SK-N-SH (cell line): ENCODE data around the gene TFCP2L1. TPM values are rescaled to one million over a fixed set of nuclear protein-coding genes. Genes with fewer than 3 reads are reported as not detected.

ENCODE experiments used
- CTCF ChIA-PET: fragments of 300-600, 350-600 bp; formaldehyde crosslinking; extraction: SDS; loops from one replicate; lab custom pipeline; 2021; lab: Yijun Ruan, JAX
- POLR2A ChIA-PET: fragments of 350-600 bp; sonication (Branson Sonifier 250); formaldehyde crosslinking; extraction: SDS; loops from one replicate; lab custom pipeline; 2020; ENCODE audit warnings: antibody characterized with exemption, inconsistent platforms; lab: Yijun Ruan, JAX
- DNase-seq: peaks from one replicate; pipeline ENCODE4 v3.0.0; 2012
- H2AFZ ChIP-seq: fragments of 200-600 bp; sonication (generic); 2 replicates; pipeline ENCODE4 v1.8.1; 2016; ENCODE audit warnings: antibody characterized with exemption, mild to moderate bottlenecking, low read depth
- H3F3A ChIP-seq: fragments of 200-600 bp; sonication (generic); replicated peaks from 2 replicates; pipeline ENCODE3; 2016; ENCODE audit warnings: antibody characterized with exemption, mild to moderate bottlenecking; ENCODE audit not compliant: insufficient read depth
- H3K27ac ChIP-seq, 2 experiments: fragments of 200-500 bp in 1 of 2; fragments of 200-600 bp in 1 of 2; sonication (Bioruptor generic) in 1 of 2; sonication (generic), shearing (Covaris generic) in 1 of 2; 2 replicates each; pipeline versions ENCODE4 v1.5.1 to v1.6.1; 2014 to 2016; ENCODE audit warnings: low read depth in 2 of 2, inconsistent platforms in 1 of 2, low read length in 1 of 2, mild to moderate bottlenecking in 1 of 2, mixed read lengths in 1 of 2
- H3K27me3 ChIP-seq: fragments of 200-600 bp; sonication (generic), shearing (Covaris generic); 2 replicates; pipeline ENCODE4 v1.6.1; 2016; ENCODE audit warnings: mixed run types; ENCODE audit not compliant: insufficient read depth
- H3K36me3 ChIP-seq, 2 experiments: fragments of 200-500 bp in 1 of 2; fragments of 200-600 bp in 1 of 2; sonication (Bioruptor generic) in 1 of 2; sonication (generic) in 1 of 2; replicated peaks in 1 of 2; 2 replicates each; pipeline versions ENCODE3 to v1.5.1; 2014 to 2016; ENCODE audit warnings: low read length in 1 of 2, mild to moderate bottlenecking in 1 of 2; ENCODE audit not compliant: insufficient read depth in 2 of 2, control insufficient read depth in 1 of 2
- H3K4me1 ChIP-seq, 2 experiments: fragments of 200-500 bp in 1 of 2; fragments of 200-600 bp in 1 of 2; sonication (Bioruptor generic) in 1 of 2; sonication (generic), shearing (Covaris generic) in 1 of 2; 2 replicates each; pipeline versions ENCODE4 v1.5.1 to v1.6.1; 2014 to 2016; ENCODE audit warnings: low read depth in 1 of 2, low read length in 1 of 2, mixed run types in 1 of 2; ENCODE audit not compliant: insufficient read depth in 2 of 2, control insufficient read depth in 1 of 2
- H3K4me2 ChIP-seq: fragments of 200-600 bp; sonication (generic), shearing (Covaris generic); 2 replicates; pipeline ENCODE4 v1.6.1; 2017; ENCODE audit warnings: mixed run types
- H3K4me3 ChIP-seq, 2 experiments: fragments of 200-500 bp in 1 of 2; fragments of 200-600 bp in 1 of 2; sonication (Bioruptor generic) in 1 of 2; sonication (generic), shearing (Covaris generic) in 1 of 2; 2 replicates each; pipeline versions ENCODE4 v1.5.1 to v1.8.1; 2014 to 2016; ENCODE audit warnings: low read depth in 2 of 2, inconsistent platforms in 1 of 2, low read length in 1 of 2, mild to moderate bottlenecking in 1 of 2, mixed read lengths in 1 of 2, moderate library complexity in 1 of 2
- H3K79me2 ChIP-seq: fragments of 200-600 bp; sonication (generic); 2 replicates; pipeline ENCODE4 v1.8.1; 2017; ENCODE audit warnings: mild to moderate bottlenecking; ENCODE audit not compliant: insufficient read depth
- H3K9ac ChIP-seq: fragments of 200-600 bp; sonication (generic); 2 replicates; pipeline ENCODE4 v1.6.1; 2017; ENCODE audit warnings: mixed run types
- H3K9me2 ChIP-seq: fragments of 200-600 bp; sonication (generic); 2 replicates; pipeline ENCODE4 v1.6.1; 2017; ENCODE audit warnings: mixed run types
- H3K9me3 ChIP-seq: fragments of 200-600 bp; sonication (generic); 2 replicates; pipeline ENCODE4 v1.6.1; 2017; ENCODE audit warnings: mixed run types, mild to moderate bottlenecking, moderate library complexity
- H4K20me1 ChIP-seq: fragments of 200-600 bp; sonication (generic); 2 replicates; pipeline ENCODE4 v1.6.1; 2017; ENCODE audit warnings: mild to moderate bottlenecking, mixed run types; ENCODE audit not compliant: insufficient read depth
- CTCF ChIP-seq: fragments of 200-600 bp; sonication (generic); IDR thresholded peaks from 2 replicates; pipeline ENCODE4 v1.6.1; 2017; ENCODE audit warnings: antibody characterized with exemption, mild to moderate bottlenecking, moderate library complexity
- ELF1 ChIP-seq: IDR thresholded peaks from 2 replicates; pipeline ENCODE4 v1.4.0; 2012
- EP300 ChIP-seq, 2 experiments: IDR thresholded peaks; 2 replicates each; pipeline versions ENCODE4 v1.4.0 to v1.6.1; 2012; ENCODE audit warnings: borderline replicate concordance in 1 of 2, low read depth in 1 of 2, low read length in 1 of 2
- EZH2phosphoT487 ChIP-seq: fragments of 200-600 bp; sonication (generic); IDR thresholded peaks from 2 replicates; pipeline ENCODE4 v1.6.1; 2017; ENCODE audit warnings: low read depth, mixed run types, mild to moderate bottlenecking, antibody characterized with exemption, moderate library complexity, borderline replicate concordance
- FOSL2 ChIP-seq: IDR thresholded peaks from 2 replicates; pipeline ENCODE4 v1.4.0; 2012; ENCODE audit warnings: low read depth, mild to moderate bottlenecking, moderate library complexity, borderline replicate concordance
- GABPA ChIP-seq: IDR thresholded peaks from 2 replicates; pipeline ENCODE4 v1.4.0; 2012; ENCODE audit warnings: low read depth, mild to moderate bottlenecking
- MXI1 ChIP-seq: IDR thresholded peaks from 2 replicates; pipeline ENCODE4 v1.6.1; 2012; ENCODE audit warnings: mild to moderate bottlenecking, low read depth, low read length, improper control_type of control experiment
- NRF1 ChIP-seq: IDR thresholded peaks from 2 replicates; pipeline ENCODE4 v1.6.1; 2012; ENCODE audit warnings: low read depth, mild to moderate bottlenecking, low read length
- POLR2AphosphoS5 ChIP-seq: IDR thresholded peaks from 2 replicates; pipeline ENCODE4 v1.6.1; 2012; ENCODE audit warnings: low read depth, low read length
- RCOR1 ChIP-seq: fragments of 150-350 bp; IDR thresholded peaks from 2 replicates; pipeline ENCODE4 v1.6.1; 2017; ENCODE audit warnings: antibody characterized with exemption, low read length
- REST ChIP-seq: IDR thresholded peaks from 2 replicates; pipeline ENCODE4 v1.6.1; 2012; ENCODE audit warnings: mild to moderate bottlenecking, low read depth, low read length, moderate library complexity
- RFX5 ChIP-seq: IDR thresholded peaks from 2 replicates; pipeline ENCODE4 v1.6.1; 2012; ENCODE audit warnings: mild to moderate bottlenecking, improper control_type of control experiment, low read length
- RXRA ChIP-seq: IDR thresholded peaks from 2 replicates; pipeline ENCODE4 v1.4.0; 2012; ENCODE audit warnings: low read depth, mild to moderate bottlenecking, borderline replicate concordance
- SIN3A ChIP-seq: IDR thresholded peaks from 2 replicates; pipeline ENCODE4 v1.6.1; 2012; ENCODE audit warnings: low read depth, mild to moderate bottlenecking, low read length, moderate library complexity, borderline replicate concordance
- SMC3 ChIP-seq: IDR thresholded peaks from 2 replicates; pipeline ENCODE4 v1.6.1; 2012; ENCODE audit warnings: low read depth, low read length, improper control_type of control experiment
- TEAD4 ChIP-seq: IDR thresholded peaks from 2 replicates; pipeline ENCODE4 v1.4.0; 2012; ENCODE audit warnings: mild to moderate bottlenecking, borderline replicate concordance; ENCODE audit not compliant: insufficient read depth
- USF1 ChIP-seq: IDR thresholded peaks from 2 replicates; pipeline ENCODE4 v1.4.0; 2012; ENCODE audit warnings: low read depth, borderline replicate concordance
- WGBS: methylation state at CpG from one replicate; pipeline ENCODE4 v1.1.6; 2017; ENCODE audit warnings: low lambda C conversion rate; 5-methylcytosine and 5-hydroxymethylcytosine counted together
- polyA plus RNA-seq, 3 experiments: library from polyadenylated mRNA; depleted of rRNA; stranded (reverse); fragments of >200 nt; gene quantifications; 2 replicates each; pipeline ENCODE4 v1.2.3, GENCODE V29; 2012

Gene TFCP2L1
- polyA plus RNA-seq, 1 of the 3 experiments (the other 2 are of a cell fraction), result not detected

- Histone ChIP-seq H3K79me2 (no peaks in the 10 kb centered on the region), H3K9me2 (no peaks in the 10 kb centered on the region), H3F3A (no peaks in the 10 kb centered on the region), H3K27me3 (peaks cover 14% of the 10 kb centered on the region; the same call in 1 of the 2 replicates), H3K9me3 (no peaks in the 10 kb centered on the region), H2AFZ (no peak overlapping the region), H3K9ac (no peak overlapping the region), H3K4me1 (peaks cover 0 to 10% of the 10 kb centered on the region in 2 experiments; a peak in 1 of 4 replicates), H3K4me3 (no peak overlapping the region), H3K27ac (no peak overlapping the region), H3K4me2 (no peak overlapping the region), H3K36me3 (no peaks in the 10 kb centered on the region), H4K20me1 (no peaks in the 10 kb centered on the region)
- DNase-seq, result no peak
- ChIA-PET POLR2A (no interaction called here), CTCF (no interaction called here)
- 70% methylated on average over 17 of the region's 20 CpGs for WGBS
- TF ChIP-seq TEAD4, result no peak
- TF ChIP-seq MXI1, result no peak
- no peak for TF ChIP-seq GABPA
- TF ChIP-seq NRF1, result no peak
- no peak for TF ChIP-seq SIN3A
- TF ChIP-seq SMC3, result no peak
- TF ChIP-seq CTCF, result no peak
- no peak for TF ChIP-seq RXRA
- TF ChIP-seq REST, result no peak
- no peak for TF ChIP-seq RFX5
- no peak for TF ChIP-seq EP300 (IDR thresholded peaks at IDR 0.05; ENCODE audit: borderline replicate concordance in 1 of 2, low read depth in 1 of 2, low read length in 1 of 2)
Measured at GRCh38 chr2:121237336-121237979, 47.5 kb downstream of the TFCP2L1 start.

GRCh38 chr2:121236650-121237180 is 48.3 kb downstream of the TFCP2L1 start:
- no peaks in the 10 kb centered on the region for H4K20me1 ChIP-seq
- ChIA-PET POLR2A (no interaction called here), CTCF (no interaction called here)
- H3K27ac ChIP-seq, result no peak overlapping the region
- H3K4me2 ChIP-seq, result no peak overlapping the region
- no peak for DNase-seq
- H3K27me3 ChIP-seq, result peaks cover 17% of the 10 kb centered on the region; the same call in 1 of the 2 replicates
- no peaks in the 10 kb centered on the region for H3K9me2 ChIP-seq
- no peak overlapping the region for H3K9ac ChIP-seq
- no peaks in the 10 kb centered on the region for H3F3A ChIP-seq
- no peaks in the 10 kb centered on the region for H3K36me3 ChIP-seq
- H3K79me2 ChIP-seq, result no peaks in the 10 kb centered on the region
- H3K4me3 ChIP-seq, result no peak overlapping the region
- H3K9me3 ChIP-seq, result no peaks in the 10 kb centered on the region
- H3K4me1 ChIP-seq, result peaks cover 0 to 4% of the 10 kb centered on the region in 2 experiments; a peak in 1 of 4 replicates
- H2AFZ ChIP-seq, result no peak overlapping the region
- 71% methylated on average over 9 of the region's 10 CpGs for WGBS
- TF ChIP-seq RFX5, result no peak
- no peak for TF ChIP-seq SMC3
- TF ChIP-seq EZH2phosphoT487, result no peak
- TF ChIP-seq POLR2AphosphoS5, result no peak
- no peak for TF ChIP-seq RCOR1
- no peak for TF ChIP-seq USF1
- no peak for TF ChIP-seq REST
- TF ChIP-seq FOSL2, result no peak
- no peak for TF ChIP-seq ELF1
